WTC11 (cell line): ENCODE data around the gene AGR2.

Experiments
- CTCF ChIP-seq: fragments of 200-600 bp; IDR thresholded peaks from 2 replicates; pipeline ENCODE4 v1.8.0; 2022; ENCODE audit warnings: antibody characterized with exemption
- ETV6 ChIP-seq: sonication (generic); formaldehyde crosslinking; IDR thresholded peaks from 2 replicates; pipeline ENCODE4 v1.8.1; 2022; ENCODE audit warnings: mild to moderate bottlenecking, missing genetic modification reagents

- TF ChIP-seq CTCF (no peak), ETV6 (CRISPR knock-in tag) (no peak)
Measured at GRCh38 chr7:16816824-16817223, 12.0 kb upstream of the AGR2 start.
